Measurements from ENCODE around the gene GATD1.

- TF ChIP-seq CTCF (IDR thresholded peaks at IDR 0.05) (no peak), EZH2 (IDR thresholded peaks at IDR 0.05; ENCODE audit: borderline replicate concordance, insufficient read depth, low read depth, low read length, poor library complexity, severe bottlenecking) (no peak)
These were observed 17.1 kb downstream of the GATD1 start for GRCh38 chr11:760236-760635.
